T-helper 1 cell treated with Interleukin-12 subunit alpha and Interleukin-12 subunit beta and Interleukin-4 antibody, amounts not matched to agents 30 ng/mL and 1 ng/mL, for 36 hours (primary cell): ENCODE results near the gene ANKRD18A. TPM values are rescaled to one million over a fixed set of nuclear protein-coding genes. Genes with fewer than 3 reads are reported as not detected.

Experiments used
- intact Hi-C: fragments of 100-400 bp; cut with micrococcal nuclease; formaldehyde crosslinking; loops from one replicate; pipeline ENCODE4 v1.15.1; 2024
- total RNA-seq: library from RNA; stranded (reverse); gene quantifications from 2 replicates; pipeline ENCODE4 v1.2.3, GENCODE V29; 2022

The ANKRD18A gene
- 2.1 and 5.0 TPM in 2 replicates for total RNA-seq

DNA sequence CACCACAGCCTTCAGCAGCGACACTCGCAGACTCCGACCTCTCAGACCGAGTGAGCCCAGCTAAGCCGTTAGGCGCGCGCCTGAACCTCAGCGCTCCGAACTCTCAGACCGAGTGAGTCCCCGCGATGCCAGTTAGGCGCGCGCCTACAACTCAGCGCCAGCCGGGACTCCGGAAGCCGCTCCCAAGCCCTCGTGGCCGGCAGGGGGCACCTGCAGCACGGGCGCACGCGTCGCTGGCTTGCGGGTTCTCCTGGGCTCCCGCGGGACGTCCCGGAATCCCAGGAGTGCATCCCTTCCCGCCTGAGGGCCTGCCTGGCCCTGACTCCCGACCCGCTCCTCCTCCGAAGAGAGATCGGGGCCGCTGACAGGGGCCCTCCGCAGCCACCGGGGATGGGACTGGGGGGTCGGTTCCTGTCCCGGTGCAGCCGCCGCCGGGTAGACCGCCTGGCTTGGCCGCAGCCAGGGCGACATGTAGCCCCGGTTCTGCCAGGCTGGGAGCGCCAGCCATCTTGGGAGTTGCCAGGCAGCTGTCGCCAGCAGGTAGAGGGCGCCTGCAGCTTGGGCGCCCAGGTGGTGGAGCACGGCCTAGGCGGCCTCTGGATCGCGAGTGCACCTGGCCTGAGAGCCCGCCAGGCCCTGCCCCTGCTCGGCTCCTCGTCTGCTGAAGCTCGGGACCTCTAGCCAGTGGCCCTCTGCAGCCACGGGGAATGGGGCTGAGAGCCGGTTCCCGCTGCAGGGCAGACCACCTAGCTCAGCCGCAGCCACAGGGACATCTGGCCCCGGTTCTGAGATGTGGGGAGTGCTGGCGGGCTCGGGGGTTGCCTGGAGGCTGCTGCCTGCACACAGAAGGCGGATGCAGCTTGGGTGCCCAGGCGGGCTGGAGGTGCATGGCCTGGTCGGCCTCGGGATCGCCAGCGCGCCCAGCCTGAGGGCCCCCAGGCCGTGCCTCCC, at the start of gene ANKRD18A:
ANKRD18A (minus strand) TSS at position 114 of the 951 bp plus-strand sequence. CDS start 311 bp downstream, outside the sequence.
- intact Hi-C loops = loop anchor here (2.0 kb wide), 1 partner anchor 228 kb away; the partner anchor contains the start of gene ALDH1B1

DNA sequence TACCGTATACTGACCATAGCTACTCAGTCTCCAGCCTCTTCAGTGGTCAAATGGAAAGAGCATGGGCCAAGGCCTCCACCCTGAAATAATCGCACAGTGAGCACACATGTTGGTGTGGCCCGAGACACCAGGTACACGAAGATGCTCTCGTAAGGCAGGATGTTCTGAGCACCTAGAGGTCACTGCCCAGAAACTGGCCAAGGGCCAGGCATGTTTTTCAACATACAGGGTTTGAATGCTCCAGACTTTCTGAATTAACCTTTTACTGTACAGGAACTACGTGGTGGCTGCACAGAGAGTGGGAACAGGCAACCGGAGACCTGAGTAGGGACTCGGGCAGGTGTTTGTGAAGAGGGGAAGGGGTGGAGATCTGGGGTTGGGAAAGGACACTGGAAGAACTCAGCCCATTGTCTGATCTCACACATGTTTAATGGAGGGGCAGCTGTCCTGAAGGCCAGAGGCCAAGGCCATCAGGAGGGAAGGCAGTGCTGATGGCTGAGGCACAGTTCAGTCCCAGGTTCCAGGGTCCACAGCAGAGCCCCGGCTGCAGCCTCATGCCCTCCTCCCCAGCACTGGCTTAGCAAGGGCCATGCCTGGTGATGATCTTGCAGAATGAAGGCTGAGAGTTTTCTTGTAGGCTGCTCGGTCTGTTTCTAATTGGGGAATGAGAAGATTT, 48.5 kb upstream of the ANKRD18A start:
- intact Hi-C loops = no loop called here

DNA sequence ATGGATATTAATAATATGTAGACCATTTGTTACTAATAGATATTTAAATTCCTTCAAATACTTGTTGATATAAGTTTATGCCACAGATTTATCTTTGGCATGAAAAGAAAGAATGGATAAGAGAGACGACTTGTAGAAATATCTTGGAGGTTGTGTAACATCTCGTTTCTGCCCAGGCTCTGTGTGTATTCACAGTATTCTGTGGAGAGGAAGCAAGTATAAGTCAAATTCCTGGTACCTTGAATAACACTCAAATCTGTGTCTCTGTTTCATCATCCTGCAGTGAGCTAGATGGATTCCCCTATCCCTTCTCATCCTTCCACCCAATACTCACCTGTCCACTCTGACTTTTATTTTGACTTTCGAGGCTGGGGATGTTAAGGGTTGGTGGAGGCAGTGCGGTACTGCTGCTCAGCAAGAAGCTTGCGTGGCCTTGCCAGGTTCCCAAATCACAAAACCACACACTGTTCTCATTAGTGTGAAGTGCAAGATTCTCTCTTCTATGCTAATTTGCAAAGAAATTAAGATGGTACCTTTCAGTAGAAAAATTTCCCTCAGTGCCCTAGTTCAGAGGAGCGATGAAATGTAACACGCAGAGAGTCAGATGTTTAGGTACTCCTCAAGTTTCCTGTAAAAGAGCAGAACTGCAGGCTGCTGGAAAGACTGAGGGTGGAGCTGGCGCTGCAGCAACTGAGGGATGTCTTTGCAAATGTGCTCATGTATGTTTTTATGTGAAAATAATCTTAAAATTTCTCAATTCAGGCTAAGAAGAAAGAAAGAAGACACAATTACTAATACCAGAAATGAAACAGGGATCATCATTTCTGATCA, 42.6 kb upstream of the ANKRD18A start:
- intact Hi-C loops = no loop called here

DNA sequence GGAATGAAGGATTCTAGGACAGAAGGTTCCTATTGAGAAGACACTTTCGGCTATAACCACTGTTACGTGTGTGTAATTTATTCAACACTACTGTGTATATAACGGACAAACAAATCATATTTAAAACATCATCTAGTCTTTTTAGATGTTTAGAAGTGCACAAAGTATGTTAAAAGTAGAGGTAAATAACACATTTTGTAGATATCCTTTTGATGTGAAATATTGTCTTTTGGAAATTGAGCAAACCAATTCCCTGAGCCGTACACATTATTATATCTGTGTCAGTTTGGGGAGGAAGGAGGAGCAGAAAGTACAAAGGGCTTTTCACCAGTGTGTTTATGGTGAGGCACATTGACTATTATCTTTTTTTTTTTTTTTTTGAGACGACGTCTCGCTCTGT, 39.1 kb upstream of the ANKRD18A start:
- intact Hi-C loops = no loop called here

DNA sequence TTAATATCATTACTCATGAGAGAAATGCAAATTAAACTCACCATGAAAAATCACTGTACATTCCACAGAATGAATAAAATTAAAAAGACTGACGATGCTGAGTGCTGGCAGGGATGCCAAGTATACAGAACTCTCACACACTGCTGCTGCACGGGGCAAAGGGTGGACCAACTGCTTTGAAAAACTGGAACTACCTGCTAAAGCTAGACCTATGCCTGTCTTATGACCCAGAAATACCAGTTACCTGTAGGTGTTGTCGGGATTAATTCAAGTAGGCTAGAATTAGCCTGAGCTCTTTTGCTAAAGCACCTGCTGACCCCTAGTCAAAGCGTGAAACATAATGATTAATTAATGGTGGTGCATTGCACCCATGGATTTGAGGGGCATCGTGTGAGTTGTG, 36.5 kb upstream of the ANKRD18A start:
- intact Hi-C loops = no loop called here

DNA sequence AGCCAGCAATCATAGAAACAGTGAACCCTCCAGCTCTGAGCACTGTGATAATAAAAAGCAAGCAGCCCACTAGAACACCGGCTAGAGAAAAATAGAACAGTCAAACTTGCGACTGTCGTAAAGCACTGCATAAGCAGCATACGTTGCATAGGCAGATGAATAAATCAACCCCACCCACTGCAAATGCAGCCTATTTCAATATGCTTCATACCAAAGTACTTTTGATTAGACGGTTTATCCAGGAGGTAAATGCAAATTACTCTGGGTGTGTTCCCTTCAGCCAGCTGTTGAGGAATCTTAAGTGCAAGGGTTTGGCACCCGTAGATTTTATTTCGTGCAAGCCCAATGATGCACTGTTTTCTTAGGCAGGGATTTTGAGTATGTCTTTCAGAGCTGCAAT, 32.1 kb upstream of the ANKRD18A start:
- intact Hi-C loops = no loop called here

DNA sequence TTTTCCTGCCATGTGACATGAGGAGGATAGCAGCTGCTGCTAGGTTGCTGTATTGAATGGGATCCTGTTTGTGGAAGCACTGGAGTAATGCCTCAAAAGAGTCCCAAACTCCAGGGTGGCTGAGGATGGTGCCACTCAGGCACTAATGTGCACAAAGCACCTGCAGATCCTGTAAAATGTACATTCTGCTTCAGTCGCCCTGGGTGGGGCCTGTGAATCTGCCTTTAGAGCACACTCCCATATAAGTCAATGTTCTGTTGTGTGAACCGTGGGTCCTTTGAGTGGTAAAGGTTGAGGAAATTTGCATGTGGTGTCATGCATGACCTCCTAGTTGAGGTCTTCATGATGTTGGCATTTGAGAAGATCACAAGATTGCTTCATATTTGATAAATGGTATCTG, 31.6 kb upstream of the ANKRD18A start:
- intact Hi-C loops = no loop called here

DNA sequence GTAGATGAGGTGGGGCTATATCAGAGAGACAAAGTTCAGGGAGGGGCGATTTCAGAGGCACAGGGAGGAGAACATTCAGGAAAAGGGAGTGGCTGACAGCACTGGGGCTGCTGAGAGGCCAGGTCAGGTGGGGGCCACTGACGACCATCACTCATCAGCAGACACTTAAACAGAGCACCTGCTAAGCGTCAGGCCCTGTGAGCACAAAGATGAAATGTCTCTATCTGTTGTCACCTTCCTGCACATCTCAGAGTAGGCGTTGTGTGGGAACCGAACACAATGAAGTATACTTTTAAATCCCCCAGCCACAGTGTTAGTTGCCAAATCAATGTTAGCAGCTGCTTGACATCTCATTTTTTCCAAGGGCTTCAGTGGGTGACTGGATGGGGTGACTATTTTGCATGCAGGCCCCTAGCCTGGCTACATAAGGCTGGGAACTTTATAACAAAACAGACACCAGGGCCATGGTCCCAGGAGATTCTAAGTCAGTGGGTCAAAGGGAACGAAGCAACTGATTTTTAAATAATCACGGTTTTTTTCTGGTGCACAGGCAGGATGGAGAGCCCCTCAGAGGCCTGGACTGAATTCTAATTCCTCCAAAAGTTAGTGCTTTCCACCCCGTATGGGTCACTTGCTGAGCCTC, 31.1 kb upstream of the ANKRD18A start:
- intact Hi-C loops = no loop called here

DNA sequence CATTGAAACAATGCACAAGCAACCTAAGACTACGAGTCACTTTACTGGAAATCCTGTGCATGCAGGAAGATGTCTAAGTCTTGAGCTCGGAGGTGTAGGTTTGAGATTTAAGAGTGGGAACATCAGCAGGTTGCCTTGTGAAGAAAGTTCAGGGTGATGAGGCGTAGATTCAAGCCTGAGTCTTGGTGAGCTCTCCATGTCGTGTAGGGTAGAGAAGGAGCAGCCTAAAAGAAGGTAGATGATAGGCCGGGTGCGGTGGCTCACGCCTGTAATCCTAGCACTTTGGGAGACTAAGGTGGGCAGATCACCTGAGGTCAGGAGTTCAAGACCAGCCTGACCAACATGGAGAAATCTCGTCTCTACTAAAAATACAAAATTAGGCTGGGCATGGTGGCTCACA, 30.2 kb upstream of the ANKRD18A start:
- intact Hi-C loops = no loop called here

DNA sequence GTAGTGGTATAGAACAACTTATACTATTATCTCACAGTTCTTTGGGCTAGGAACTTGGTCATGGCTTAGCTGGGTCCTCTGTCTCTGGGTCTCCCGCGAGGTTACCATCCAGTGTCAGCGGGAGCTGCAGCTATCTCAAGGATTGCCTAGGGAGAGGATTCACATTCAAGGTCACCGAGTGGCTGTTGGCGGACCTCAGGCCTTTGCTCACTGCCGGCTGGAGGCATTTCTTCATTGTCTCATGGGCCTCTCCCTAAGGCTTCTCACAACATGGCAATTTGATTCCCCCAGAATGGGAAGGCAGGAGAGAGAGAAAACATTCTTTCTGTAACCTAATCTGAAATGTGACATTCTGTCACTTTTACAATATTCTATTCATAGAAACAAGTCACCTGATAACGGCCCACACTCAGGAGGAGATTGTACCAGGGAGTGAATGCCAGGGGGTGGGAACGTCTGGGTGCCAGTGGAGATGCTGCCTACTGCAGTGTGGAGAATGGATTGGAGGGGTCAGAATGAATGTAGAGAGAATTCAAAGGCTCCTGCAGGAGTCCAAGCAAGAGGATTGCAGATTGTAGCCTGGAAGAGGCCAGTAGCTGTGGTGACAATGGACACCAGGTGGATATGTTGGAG, 29.5 kb upstream of the ANKRD18A start:
- intact Hi-C loops = no loop called here

DNA sequence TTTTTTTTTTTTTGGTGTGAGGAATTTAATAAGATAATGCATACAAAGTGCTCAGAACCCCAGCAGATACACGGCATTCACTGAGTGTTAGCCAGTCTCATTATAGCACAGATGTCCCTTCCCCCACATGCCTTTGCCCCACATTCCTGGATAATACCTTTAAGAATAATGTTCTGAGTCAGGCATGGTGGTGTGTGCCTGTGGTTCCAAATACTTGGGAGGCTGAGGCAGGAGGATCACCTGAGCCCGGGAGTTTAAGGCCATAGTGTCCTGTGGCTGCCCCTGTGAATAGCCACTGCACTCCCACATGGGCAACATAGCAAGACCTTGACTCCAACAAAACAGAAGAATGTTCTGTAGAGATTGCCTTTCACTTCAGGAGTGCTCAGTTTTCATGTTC, 24.2 kb upstream of the ANKRD18A start:
- intact Hi-C loops = no loop called here

DNA sequence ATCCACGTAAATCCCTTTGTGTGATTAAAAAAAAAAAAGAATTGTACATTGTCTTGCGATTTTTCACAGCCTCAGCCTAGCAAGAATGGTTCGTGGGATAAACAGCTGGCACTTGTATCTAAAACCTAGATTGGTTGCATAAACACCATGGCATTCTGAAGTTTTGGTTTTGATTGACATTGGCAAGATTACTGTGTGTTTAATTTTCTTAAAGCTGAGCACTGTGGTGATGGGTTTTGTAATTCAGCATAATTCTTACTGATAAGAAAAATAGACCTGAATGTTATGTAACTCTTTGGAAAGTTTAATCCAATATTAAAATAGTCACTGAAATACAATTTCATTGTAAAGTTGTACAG, 23.4 kb upstream of the ANKRD18A start:
- intact Hi-C loops = no loop called here

DNA sequence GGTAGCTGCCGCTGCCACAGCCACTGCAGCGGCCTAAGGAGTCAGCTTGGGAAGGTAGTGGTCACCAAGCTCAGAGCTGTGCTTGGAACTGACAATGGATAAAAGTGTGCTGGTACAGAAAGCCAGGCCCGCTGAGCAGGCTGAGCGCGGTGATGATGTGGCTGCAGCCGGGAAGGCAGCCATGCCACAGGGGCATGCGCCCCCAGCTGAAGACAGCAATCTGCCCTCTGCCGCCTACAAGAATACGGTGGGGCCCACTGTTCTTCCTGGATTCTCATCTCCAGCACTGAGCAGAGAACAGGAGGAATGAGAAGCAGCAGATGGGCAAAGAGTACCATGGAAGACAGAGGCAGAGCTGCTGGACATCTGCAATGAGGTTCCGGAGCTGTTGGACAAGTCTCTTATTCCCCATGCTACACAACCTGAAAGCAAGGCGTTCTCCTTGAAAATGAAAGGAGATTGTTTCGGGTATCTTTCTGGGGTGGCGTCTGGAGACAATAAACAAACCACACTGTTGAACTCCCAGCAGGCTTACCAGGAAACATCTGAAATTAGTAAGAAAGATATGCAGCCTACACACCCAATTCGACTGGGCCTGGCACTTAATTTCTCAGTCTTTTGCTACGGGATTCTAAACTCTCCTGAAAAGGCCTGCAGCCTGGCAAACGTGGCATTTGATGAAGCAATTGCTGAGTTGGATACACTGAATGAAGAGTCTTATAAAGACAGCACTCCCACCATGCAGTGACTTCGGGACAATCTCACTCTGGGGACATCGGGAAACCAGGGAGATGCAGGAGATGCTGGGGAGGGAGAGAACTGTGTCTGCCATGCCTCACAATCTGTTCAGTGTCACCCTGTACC, 22.8 kb upstream of the ANKRD18A start:
- intact Hi-C loops = no loop called here

DNA sequence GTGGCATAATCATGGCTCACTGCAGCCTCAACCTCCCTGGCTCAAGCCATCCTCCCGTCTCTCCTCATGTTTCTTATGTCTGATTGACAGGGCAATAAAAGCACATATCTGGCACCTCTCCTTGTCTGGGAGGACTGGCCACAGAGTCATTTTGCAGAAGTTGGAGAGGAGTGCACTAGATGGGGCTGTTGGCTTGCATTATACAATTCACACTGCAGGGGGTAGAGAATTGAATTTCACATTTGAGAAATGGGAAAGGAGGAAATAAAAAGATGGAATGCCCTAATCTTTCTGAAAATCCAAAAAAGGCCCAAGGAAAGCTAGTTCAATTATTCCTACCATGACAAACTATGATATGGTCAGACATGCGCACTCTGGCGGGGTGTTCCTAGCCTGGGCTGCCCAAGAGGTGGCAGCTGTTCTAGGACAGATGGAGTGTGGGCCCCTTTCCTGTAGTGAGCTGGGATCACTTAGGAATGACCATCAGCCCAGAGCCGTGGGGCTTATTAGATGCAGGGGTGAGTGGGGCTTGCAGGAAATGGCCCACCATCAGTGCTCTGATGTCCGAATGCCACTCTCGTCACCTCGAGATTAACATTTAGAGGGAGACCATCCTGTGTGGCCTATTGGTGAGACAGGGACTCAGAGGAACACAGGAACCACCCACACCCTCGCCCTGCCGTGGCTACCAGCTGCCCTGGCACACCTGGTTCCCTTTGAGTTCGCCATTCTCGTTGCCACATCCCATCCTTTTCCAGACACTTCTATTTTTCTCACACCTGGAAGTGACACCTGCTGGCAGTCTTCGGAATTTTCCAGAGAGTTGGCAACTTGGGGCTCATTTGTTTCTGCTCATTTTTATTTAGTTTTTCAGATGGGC, 21.8 kb upstream of the ANKRD18A start:
- intact Hi-C loops = no loop called here

DNA sequence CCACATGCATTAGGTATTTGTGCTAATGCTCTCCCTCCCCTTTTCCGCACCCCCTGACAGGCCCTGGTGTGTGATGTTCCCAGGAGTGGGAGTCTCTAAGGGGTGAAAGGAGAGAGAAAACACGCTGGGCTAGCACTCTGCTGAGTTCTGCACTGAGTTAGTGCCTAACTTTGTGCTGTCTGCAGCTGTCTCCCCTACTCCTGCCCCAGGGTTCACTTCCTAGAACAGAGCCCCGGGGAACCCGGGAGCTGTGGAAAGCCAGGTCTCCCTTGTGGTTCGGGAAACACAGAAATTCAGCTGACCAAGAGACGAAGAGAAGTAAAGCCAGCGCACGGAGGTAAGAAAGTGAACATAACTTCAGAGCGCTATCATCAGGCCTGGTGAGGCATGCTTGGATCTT, 20.7 kb upstream of the ANKRD18A start:
- intact Hi-C loops = no loop called here

DNA sequence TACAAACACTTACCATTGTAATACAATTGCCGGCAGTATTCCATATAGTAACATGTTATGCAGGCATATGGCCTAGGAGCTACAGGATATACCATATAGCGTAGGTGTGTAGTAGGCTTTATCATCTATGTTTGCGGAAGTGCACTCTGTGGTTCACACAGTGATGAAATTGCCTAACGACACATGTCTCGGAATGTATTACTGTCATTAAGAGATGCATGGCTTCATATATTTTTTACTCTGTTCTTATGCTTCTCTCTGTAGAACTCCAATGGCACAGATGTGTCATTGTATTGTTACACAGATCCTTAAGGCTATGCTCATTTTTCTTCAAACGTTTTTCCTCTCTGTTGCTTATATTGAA, 19.2 kb upstream of the ANKRD18A start:
- intact Hi-C loops = no loop called here

DNA sequence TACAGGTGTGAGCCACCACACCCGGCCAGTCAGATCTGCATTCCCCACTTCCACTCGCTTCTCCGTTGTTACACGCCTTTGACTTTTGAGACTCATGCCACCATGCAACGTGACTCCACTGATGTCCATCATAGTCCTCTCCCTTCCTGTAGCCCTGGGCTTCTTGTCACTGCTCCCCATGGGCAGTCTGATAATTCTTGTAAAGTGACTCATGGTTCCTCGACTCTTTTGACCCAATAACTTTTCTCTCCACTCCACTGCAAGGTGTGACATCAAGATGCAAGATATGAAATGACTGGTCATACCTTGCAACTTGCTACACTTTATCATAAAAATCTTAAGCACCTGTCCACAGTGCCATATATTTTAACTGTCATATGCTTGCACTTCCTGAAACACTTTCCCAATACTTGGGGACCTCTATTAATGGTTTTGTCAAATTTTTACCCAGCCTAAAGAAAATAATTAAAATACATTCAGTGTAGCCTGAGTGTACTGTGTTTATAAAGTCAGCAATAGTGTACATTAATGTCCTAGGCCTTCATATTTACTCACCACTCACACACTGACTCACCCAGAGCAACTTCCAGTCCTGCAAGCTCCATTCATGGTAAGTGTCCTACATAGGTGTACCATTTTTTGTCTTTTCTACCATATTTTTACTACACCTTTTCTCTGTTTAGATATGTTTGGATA, 18.6 kb upstream of the ANKRD18A start:
- intact Hi-C loops = no loop called here

DNA sequence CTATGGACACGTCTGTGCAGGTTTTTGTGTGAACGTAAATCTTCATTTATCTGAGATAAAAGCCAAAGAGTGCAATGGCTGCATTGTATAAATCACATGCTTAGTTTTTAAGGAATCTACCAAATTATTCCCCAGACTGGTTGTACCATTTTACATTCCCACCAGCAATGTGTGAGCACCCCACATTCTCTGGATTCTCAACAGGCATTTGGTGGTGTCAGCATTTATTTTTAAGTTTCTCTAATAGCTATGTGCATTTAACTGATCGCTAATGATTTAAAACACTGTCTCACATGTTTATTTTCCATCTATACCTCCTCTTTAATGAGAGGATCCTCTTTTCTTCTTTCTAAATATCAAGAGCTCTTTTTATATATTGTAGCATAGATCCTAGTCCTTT, 13.9 kb upstream of the ANKRD18A start:
- intact Hi-C loops = no loop called here
